Measurements from ENCODE around the gene ADCY9.

The ADCY9 gene

GRCh38 chr16:4137438-4137837 lies 21.2 kb upstream of the ADCY9 start:
- Mint-ChIP-seq H3K4me3 (no peak overlapping the region), H3K27me3 (peaks cover 40% of the 10 kb centered on the region), H3K36me3 (no peaks in the 10 kb centered on the region), H3K9me3 (peaks cover 2% of the 10 kb centered on the region), H3K4me1 (peaks cover 13% of the 10 kb centered on the region), H3K27ac (no peak overlapping the region)
- no peak for ATAC-seq

GRCh38 chr16:4136229-4136813 lies 20.1 kb upstream of the ADCY9 start:
- H3K9me3 Mint-ChIP-seq, result peaks cover 2% of the 10 kb centered on the region
- no peak overlapping the region for H3K4me3 Mint-ChIP-seq
- peaks cover 40% of the 10 kb centered on the region for H3K27me3 Mint-ChIP-seq
- H3K4me1 Mint-ChIP-seq, result peaks cover 10% of the 10 kb centered on the region
- H3K36me3 Mint-ChIP-seq, result no peaks in the 10 kb centered on the region
- H3K27ac Mint-ChIP-seq, result no peak overlapping the region
- ATAC-seq, result no peak

- no peak for ATAC-seq
- no peak overlapping the region for H3K27ac Mint-ChIP-seq
- H3K4me3 Mint-ChIP-seq, result no peak overlapping the region
- peaks cover 2% of the 10 kb centered on the region for H3K9me3 Mint-ChIP-seq
- peaks cover 44% of the 10 kb centered on the region for H3K27me3 Mint-ChIP-seq
- peaks cover 5% of the 10 kb centered on the region for H3K4me1 Mint-ChIP-seq
- H3K36me3 Mint-ChIP-seq, result no peaks in the 10 kb centered on the region
Measured at GRCh38 chr16:4135537-4135936, 19.3 kb upstream of the ADCY9 start.

GRCh38 chr16:4133897-4134372 lies 17.7 kb upstream of the ADCY9 start:
- Mint-ChIP-seq H3K9me3 (no peaks in the 10 kb centered on the region), H3K36me3 (no peaks in the 10 kb centered on the region), H3K27ac (no peak overlapping the region), H3K4me1 (no peaks in the 10 kb centered on the region), H3K4me3 (no peak overlapping the region), H3K27me3 (peaks cover 60% of the 10 kb centered on the region)
- ATAC-seq, result no peak

GRCh38 chr16:4131621-4132020 lies 15.4 kb upstream of the ADCY9 start:
- peaks cover 53% of the 10 kb centered on the region for H3K27me3 Mint-ChIP-seq
- no peaks in the 10 kb centered on the region for H3K4me1 Mint-ChIP-seq
- no peaks in the 10 kb centered on the region for H3K9me3 Mint-ChIP-seq
- no peak for ATAC-seq
- no peak overlapping the region for H3K4me3 Mint-ChIP-seq
- H3K36me3 Mint-ChIP-seq, result no peaks in the 10 kb centered on the region
- no peak overlapping the region for H3K27ac Mint-ChIP-seq

- peaks cover 50% of the 10 kb centered on the region for H3K27me3 Mint-ChIP-seq
Measured at GRCh38 chr16:4124535-4125294, 8.5 kb upstream of the ADCY9 start.

GRCh38 chr16:4123616-4124300 lies 7.5 kb upstream of the ADCY9 start:
- peaks cover 51% of the 10 kb centered on the region for H3K27me3 Mint-ChIP-seq
- H3K4me3 Mint-ChIP-seq, result no peak overlapping the region
- no peaks in the 10 kb centered on the region for H3K36me3 Mint-ChIP-seq
- no peaks in the 10 kb centered on the region for H3K9me3 Mint-ChIP-seq
- ATAC-seq, result no peak
- no peak overlapping the region for H3K27ac Mint-ChIP-seq
- no peaks in the 10 kb centered on the region for H3K4me1 Mint-ChIP-seq

More at GRCh38 chr16:4124535-4125294, 8.5 kb upstream of the ADCY9 start:
- no peaks in the 10 kb centered on the region for H3K4me1 Mint-ChIP-seq
- no peak overlapping the region for H3K4me3 Mint-ChIP-seq
- no peaks in the 10 kb centered on the region for H3K9me3 Mint-ChIP-seq
- no peak for ATAC-seq
- H3K27ac Mint-ChIP-seq, result no peak overlapping the region
- no peaks in the 10 kb centered on the region for H3K36me3 Mint-ChIP-seq

- H3K9me3 Mint-ChIP-seq, result no peaks in the 10 kb centered on the region
- no peak overlapping the region for H3K27ac Mint-ChIP-seq
- peaks cover 8% of the 10 kb centered on the region for H3K4me1 Mint-ChIP-seq
- H3K4me3 Mint-ChIP-seq, result no peak overlapping the region
- H3K27me3 Mint-ChIP-seq, result peaks cover 49% of the 10 kb centered on the region
- no peak for ATAC-seq
- no peaks in the 10 kb centered on the region for H3K36me3 Mint-ChIP-seq
Measured at GRCh38 chr16:4120176-4120575, 3.9 kb upstream of the ADCY9 start.

GRCh38 chr16:4117250-4117578 lies 972 bp upstream of the ADCY9 start:
- Mint-ChIP-seq H3K27me3 (peaks cover 33% of the 10 kb centered on the region), H3K4me1 (peaks cover 28% of the 10 kb centered on the region), H3K27ac (peak overlapping the region; percentile 70), H3K36me3 (no peaks in the 10 kb centered on the region), H3K4me3 (peak overlapping the region; percentile 77), H3K9me3 (no peaks in the 10 kb centered on the region)
- no peak for ATAC-seq

- peak; percentile 61 for ATAC-seq
- H3K4me1 Mint-ChIP-seq, result peaks cover 32% of the 10 kb centered on the region
- no peaks in the 10 kb centered on the region for H3K9me3 Mint-ChIP-seq
Measured at GRCh38 chr16:4115949-4116318, 308 bp downstream of the ADCY9 start.

GRCh38 chr16:4115209-4115948 lies 863 bp downstream of the ADCY9 start:
- H3K9me3 Mint-ChIP-seq, result no peaks in the 10 kb centered on the region
- peak; percentile 54 for ATAC-seq
- H3K4me1 Mint-ChIP-seq, result peaks cover 32% of the 10 kb centered on the region
- no peaks in the 10 kb centered on the region for H3K36me3 Mint-ChIP-seq
- H3K27ac Mint-ChIP-seq, result no peak overlapping the region
- H3K27me3 Mint-ChIP-seq, result peaks cover 18% of the 10 kb centered on the region
- peak overlapping the region; percentile 78 for H3K4me3 Mint-ChIP-seq

More at GRCh38 chr16:4115949-4116318, 308 bp downstream of the ADCY9 start:
- Mint-ChIP-seq H3K27ac (no peak overlapping the region), H3K36me3 (no peaks in the 10 kb centered on the region), H3K4me3 (peak overlapping the region; percentile 78), H3K27me3 (peaks cover 24% of the 10 kb centered on the region)

GRCh38 chr16:4114257-4115208 lies 1.7 kb downstream of the ADCY9 start:
- H3K4me1 Mint-ChIP-seq, result peaks cover 32% of the 10 kb centered on the region
- H3K4me3 Mint-ChIP-seq, result peak overlapping the region; percentile 78
- no peaks in the 10 kb centered on the region for H3K9me3 Mint-ChIP-seq
- no peaks in the 10 kb centered on the region for H3K36me3 Mint-ChIP-seq
- H3K27ac Mint-ChIP-seq, result no peak overlapping the region
- H3K27me3 Mint-ChIP-seq, result peaks cover 16% of the 10 kb centered on the region
- ATAC-seq, result no peak

GRCh38 chr16:4113358-4114256 lies 2.6 kb downstream of the ADCY9 start:
- Mint-ChIP-seq H3K27ac (no peak overlapping the region), H3K4me1 (peaks cover 32% of the 10 kb centered on the region)

More at GRCh38 chr16:4113358-4114256, 2.6 kb downstream of the ADCY9 start:
- Mint-ChIP-seq H3K9me3 (no peaks in the 10 kb centered on the region), H3K27me3 (peaks cover 7% of the 10 kb centered on the region), H3K4me3 (no peak overlapping the region), H3K36me3 (no peaks in the 10 kb centered on the region)
- no peak for ATAC-seq

Measured in stimulated activated memory B cell treated with anti-CD40 and anti-IgM and Interleukin-4, amounts not matched to agents 10 μg/mL and 1 μg/mL and 100 μg/mL, for 72 hours (primary cell).